SU-DHL-6 (cell line): ENCODE results near the gene CNTNAP5.

Experiments
- EZH2phosphoT487 ChIP-seq: fragments of 200-600 bp; sonication (generic), shearing (Covaris generic); conservative IDR thresholded peaks from 2 replicates; pipeline ENCODE4 v1.6.1; 2018; ENCODE audit warnings: mild to moderate bottlenecking, antibody characterized with exemption, low read length, moderate library complexity, mixed read lengths
- TF ChIP-seq, protein P1 (sequence below): fragments of 200-600 bp; sonication (generic); IDR thresholded peaks from one replicate; pipeline ENCODE4 v1.5.1; 2017; ENCODE audit warnings: antibody characterized with exemption, mild to moderate bottlenecking, low read length, moderate library complexity; ENCODE audit not compliant: insufficient read depth, poor library complexity, severe bottlenecking

DNA sequence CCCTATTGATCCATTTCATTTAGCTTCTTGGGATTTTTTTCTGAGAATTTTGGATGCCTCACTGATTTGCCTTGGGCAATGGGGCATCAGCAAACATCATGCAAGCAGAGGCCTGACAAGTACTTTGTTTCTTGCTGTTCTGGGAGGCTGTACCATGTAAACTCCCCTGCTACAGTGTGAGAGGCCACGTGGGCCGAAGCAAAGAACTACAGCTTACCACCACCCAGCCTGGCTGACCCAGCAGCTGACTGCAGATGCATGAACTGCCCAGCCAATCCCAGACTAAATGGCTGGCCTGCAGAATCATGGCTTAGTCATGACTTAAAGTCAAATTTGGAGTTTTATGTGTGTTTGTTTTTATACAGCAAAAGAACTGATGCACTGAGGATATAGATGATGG, 579.9 kb downstream of the CNTNAP5 start:
- TF ChIP-seq, protein P1, sequence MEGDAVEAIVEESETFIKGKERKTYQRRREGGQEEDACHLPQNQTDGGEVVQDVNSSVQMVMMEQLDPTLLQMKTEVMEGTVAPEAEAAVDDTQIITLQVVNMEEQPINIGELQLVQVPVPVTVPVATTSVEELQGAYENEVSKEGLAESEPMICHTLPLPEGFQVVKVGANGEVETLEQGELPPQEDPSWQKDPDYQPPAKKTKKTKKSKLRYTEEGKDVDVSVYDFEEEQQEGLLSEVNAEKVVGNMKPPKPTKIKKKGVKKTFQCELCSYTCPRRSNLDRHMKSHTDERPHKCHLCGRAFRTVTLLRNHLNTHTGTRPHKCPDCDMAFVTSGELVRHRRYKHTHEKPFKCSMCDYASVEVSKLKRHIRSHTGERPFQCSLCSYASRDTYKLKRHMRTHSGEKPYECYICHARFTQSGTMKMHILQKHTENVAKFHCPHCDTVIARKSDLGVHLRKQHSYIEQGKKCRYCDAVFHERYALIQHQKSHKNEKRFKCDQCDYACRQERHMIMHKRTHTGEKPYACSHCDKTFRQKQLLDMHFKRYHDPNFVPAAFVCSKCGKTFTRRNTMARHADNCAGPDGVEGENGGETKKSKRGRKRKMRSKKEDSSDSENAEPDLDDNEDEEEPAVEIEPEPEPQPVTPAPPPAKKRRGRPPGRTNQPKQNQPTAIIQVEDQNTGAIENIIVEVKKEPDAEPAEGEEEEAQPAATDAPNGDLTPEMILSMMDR = no peak
- TF ChIP-seq EZH2phosphoT487 = no peak
